NCI-H510A (cell line): ENCODE measurements around the gene PRMT2.
"Not testable (repeated sequence)": the region's sequence is repeated elsewhere in the genome, so short reads cannot be mapped to it uniquely, and the experiment has no call there.

Experiments
- DNase-seq: peaks from one replicate; lab custom pipeline; 2025; lab: John Stamatoyannopoulos, UW

Gene PRMT2

GRCh38 chr21:46617267-46618051 is 18.0 kb upstream of the PRMT2 start:
- no peak for DNase-seq

GRCh38 chr21:46618738-46619379 is 16.6 kb upstream of the PRMT2 start:
- DNase-seq = no peak

GRCh38 chr21:46619846-46620245 is 15.6 kb upstream of the PRMT2 start:
- DNase-seq = no peak

- DNase-seq = no peak
These were observed 14.6 kb upstream of the PRMT2 start for GRCh38 chr21:46620846-46621245.

- DNase-seq = no peak
These were observed 13.9 kb upstream of the PRMT2 start for GRCh38 chr21:46621457-46622182.

DNA sequence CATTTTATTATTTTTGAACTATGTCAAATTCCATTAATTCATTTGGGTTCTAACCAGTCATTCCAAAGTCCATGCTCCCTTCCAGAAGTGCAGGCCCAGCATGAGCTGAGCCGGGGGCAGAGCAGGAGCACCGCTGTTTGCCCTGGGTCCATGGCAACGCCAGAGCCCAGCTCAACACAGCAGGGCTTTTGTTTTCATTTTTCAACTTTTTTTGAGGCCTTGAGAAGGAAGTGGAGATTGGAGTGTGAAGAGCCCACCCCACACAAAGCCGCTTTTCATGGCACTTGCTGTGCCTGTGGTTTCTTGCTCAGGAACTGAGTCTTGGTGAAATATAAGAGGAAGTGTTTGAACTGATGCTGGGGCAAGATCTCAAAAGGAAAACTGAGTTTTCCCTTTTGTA is 13.2 kb upstream of the PRMT2 start:
- DNase-seq = no peak

- no peak for DNase-seq
These were observed 11.4 kb upstream of the PRMT2 start for GRCh38 chr21:46624050-46624449.

DNA sequence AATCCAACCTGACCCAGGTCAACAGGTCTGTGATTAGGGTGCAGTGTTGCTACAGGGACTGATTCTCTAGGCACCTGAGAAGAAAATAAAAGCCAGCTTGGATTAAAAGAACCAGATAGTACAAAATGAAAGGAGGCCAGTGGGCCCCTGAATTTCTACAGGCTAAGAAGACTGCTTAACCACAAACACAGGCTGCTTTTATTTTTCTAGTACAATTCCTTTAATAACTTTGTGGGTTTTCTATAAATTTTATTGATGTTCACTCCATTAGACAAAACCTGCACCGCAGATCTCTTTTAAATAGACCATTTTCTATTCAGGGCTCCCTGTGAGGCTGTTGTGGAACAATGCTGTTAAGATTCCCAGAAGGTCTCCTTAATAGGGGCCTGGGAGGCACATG is 9.7 kb upstream of the PRMT2 start:
- no peak for DNase-seq

GRCh38 chr21:46626536-46626935 is 8.9 kb upstream of the PRMT2 start:
- no peak for DNase-seq

DNA sequence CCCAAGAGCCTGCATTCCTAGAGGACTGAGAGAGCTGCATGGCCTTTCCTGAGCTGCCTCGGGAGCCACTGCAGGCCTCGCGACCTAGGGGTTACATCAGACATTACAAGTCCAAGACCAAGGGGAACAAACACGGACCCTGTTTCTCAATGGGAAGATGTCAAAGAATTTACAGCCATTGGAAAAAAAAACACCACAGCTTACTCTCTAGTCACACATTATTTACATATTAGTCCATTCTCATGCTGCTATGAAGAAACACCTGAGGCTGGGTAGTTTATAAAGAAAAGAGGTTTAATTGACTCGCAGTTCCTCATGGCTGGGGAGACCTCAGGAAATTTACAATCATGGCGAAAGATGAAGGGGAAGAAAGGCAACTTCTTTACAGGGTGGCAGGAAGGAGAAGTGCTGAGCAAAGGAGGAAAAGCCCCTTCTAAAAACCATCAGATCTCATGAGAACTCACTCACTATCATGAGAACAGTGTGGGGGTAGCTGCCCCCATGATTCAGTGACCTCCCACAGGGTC is 8.4 kb upstream of the PRMT2 start:
- no peak for DNase-seq

DNA sequence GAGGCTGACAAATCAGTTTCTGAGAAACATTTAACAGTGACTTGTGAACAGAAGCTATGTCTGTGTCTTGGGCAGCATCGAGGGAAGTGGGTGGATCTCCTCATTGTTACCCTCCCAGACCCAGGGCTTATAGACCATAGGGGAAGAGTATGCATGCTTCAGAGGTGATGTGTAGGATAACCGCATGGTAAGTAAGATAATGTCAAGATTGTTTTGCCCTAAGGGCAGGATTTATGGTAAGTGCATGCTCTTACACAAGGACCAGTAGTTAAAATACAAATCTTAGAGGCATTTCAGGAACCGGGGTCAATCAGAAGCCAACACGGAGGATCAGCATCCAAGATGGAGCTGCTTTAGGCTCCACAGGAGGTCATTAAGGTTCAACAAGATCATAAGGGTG is 7.7 kb upstream of the PRMT2 start:
- DNase-seq = no peak

DNA sequence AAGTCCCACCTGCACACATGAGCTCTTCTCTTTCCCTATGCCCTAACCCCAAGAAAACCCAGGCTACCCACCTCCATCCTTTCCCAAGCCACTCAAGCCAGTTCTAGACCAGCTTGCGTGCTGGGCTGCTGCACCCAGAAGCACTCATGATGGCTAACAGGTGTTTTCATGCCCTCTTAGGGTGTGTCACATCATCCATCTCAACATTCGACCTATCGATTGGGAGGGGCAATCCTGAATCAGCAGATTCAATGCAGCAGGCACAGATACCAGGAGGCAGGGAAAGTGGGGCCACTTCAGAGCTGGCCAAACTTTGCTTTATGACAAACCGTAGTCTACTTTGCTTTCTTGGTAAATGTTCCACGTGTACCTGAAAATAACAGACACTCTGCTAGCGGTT is 6.6 kb upstream of the PRMT2 start:
- DNase-seq = no peak

DNA sequence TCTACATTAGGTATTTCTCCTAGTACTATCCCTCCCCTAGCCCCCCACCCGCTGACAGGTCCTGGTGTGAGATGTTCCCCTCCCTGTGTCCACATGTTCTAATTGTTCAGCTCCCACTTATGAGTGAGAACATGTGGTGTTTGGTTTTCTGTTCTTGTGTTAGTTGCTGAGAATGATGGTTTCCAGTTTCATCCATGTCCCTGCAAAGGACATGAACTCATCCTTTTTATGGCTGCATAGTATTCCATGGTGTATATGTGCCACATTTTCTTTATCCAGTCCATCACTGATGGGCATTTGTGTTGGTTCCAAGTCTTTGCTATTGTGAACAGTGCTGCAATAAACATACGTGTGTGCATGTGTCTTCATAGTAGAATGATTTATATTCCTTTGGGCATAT is 4.6 kb upstream of the PRMT2 start:
- not testable (repeated sequence) for DNase-seq

DNA sequence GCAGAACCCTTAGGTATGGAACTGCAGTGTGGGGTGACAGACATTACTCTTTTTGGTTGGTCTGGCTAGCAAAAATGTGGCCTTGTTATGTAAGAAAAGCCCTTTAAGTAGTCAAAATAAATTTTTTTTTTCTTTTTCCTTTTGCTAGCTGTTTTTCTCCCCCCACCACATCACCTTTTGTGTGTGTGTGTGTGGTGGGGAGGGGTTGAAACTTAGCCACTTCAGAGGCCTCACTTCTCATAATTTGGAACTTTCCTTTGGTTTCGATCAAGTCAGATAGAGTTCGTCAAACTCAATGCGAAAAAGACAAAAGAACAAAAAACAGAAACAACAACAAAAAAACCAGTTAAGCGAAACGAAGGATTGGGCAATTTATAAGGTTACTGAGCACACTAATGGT is 1.9 kb upstream of the PRMT2 start:
- DNase-seq = no peak

DNA sequence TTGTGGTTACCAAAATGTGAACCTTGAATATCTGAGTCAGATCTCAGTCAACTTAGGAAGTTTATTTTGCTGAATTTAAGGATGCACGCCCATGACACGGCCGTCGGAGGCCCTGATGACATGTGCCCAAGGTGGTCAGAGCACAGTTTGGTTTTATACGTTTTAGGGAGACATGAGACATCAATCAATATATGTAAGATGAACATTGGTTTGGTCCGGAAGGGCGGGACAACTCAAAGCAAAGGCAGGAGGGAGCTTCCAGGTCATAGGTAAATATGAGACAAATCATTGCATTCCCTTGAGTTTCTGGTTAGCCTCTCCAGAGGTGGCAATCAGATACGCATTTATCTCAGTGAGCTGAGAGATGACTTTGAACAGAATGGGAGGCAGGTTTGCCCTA is 1.0 kb upstream of the PRMT2 start:
- no peak for DNase-seq

GRCh38 chr21:46634966-46635323 is 529 bp upstream of the PRMT2 start:
- DNase-seq = peak; percentile 54

GRCh38 chr21:46636181-46636512 is 673 bp downstream of the PRMT2 start:
- no peak for DNase-seq

DNA sequence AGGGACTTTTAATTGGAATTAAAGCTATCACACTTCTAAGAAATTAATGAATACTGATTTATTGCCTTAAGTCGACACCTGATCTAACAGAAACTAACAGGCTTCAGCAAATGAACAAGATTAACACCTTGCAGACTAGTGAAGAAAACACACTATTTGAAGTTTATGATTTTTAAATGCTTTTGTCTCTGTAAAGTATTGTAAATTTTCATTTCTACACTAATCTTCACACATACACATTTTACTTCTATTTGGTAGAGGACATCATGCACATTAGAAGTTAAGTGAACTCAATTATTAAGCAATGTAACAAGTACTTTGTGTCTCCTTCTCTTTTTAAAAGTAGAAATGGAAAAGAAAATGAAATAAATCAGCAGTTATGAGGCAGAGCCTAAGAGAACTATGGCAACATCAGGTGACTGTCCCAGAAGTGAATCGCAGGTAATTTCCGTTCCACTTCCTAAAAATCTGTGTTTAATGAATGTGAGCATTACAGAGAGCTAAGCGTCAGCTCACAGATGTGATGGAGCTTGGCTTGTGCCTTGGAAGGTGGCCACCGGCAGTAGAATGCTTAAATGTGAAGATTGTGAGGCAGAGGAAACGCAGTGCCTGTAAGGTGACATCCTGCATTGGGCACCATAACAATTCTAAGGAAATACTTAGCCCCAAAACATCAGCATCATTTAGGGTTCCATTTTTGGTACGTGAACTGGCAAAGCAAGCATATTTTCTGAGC is 1.2 kb downstream of the PRMT2 start:
- no peak for DNase-seq

- DNase-seq = no peak
These were observed 2.7 kb downstream of the PRMT2 start for GRCh38 chr21:46637952-46638746.

DNA sequence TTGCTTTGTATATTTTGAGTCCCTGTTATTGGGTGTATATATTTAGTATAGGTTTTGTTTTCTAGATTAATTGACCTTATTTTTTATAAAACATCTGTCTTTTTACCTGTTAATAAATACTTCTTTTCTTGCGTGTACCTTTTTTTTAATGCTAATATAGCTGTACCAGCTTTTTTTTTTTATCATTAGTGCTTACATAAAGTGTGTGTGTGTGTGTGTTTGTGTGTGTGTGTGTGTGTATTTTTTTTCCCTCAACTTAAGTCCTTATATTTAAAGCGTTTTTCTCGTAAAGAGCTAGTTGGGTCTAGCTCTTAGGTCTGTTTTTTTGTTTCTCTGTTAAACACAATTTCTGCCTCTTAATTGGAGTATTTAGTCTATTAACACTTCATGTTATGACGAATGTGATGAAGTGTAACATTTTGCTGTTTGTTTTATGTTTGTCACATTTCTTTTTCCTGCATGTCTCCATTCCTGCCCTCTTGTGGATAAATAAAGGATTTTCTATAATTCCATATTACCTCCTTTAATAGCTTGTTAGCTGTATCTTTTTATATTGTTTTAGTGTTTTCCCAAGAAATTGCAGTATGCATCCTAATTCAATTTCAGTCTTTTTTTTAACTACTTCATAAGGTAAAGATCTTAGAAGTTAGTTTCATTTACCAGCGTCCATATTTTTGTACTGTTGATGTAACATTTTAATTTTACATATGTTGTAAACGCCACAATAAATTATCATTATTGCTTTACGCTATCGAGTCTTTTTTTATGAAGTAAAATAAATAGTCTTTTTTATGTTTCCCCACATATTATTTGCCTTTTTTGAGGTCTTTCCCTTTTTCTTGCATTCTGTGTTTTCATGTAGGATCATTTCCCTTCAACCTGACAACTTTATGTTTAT is 4.3 kb downstream of the PRMT2 start:
- DNase-seq = no peak

DNA sequence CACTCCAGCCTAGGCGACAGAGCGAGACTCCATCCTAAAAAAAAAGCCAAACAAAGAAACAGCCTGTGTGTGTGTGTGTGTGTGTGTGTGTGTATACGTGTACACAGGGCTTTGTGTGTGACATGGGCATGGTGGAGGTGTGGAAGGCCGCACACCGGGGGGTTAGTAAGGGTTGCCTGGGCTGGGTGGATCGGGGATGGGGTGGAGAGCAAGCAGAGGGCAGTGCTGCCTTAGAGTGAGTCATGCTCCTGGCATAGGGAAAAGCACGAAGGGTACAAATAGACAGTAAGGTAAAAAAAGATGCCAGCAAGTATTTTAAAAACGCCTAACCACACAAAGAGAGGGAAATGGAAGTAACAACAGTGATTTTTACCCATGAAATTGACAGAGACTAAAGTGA is 6.2 kb downstream of the PRMT2 start:
- no peak for DNase-seq
